ENCODE measurements around the gene TWIST2. TPM values are rescaled to one million over a fixed set of nuclear protein-coding genes. Genes with fewer than 3 reads are reported as not detected.

Gene TWIST2
- polyA plus RNA-seq, 3 donors from 2014 or later = 0.17 to 0.61 TPM; not detected in 1

- DNase-seq = no peak
- Mint-ChIP-seq H3K4me3 (no peak overlapping the region), H3K4me1 (no peaks in the 10 kb centered on the region), H3K9me3 (no peaks in the 10 kb centered on the region), H3K27me3 (ENCODE audit: low read depth in 3 of 3) (peaks cover 2 to 11% (median 2%) of the 10 kb centered on the region in 3 donors), H3K27ac (no peak overlapping the region), H3K36me3 (no peaks in the 10 kb centered on the region)
Measured at GRCh38 chr2:238927746-238928519, 80.0 kb downstream of the TWIST2 start.

- peaks cover 2 to 11% (median 2%) of the 10 kb centered on the region in 3 donors for H3K27me3 Mint-ChIP-seq (ENCODE audit: low read depth in 3 of 3)
- H3K36me3 Mint-ChIP-seq = no peaks in the 10 kb centered on the region
- no peaks in the 10 kb centered on the region for H3K9me3 Mint-ChIP-seq
- H3K4me3 Mint-ChIP-seq = no peak overlapping the region
- no peak overlapping the region for H3K27ac Mint-ChIP-seq
- no peak for DNase-seq
- no peaks in the 10 kb centered on the region for H3K4me1 Mint-ChIP-seq
Measured at GRCh38 chr2:238928520-238929241, 80.8 kb downstream of the TWIST2 start.

- H3K27me3 Mint-ChIP-seq (ENCODE audit: low read depth in 3 of 3) = peaks cover 2 to 11% (median 2%) of the 10 kb centered on the region in 3 donors
Measured at GRCh38 chr2:238929242-238930081, 81.6 kb downstream of the TWIST2 start.

GRCh38 chr2:238930216-238930615 lies 82.3 kb downstream of the TWIST2 start:
- no peaks in the 10 kb centered on the region for H3K4me1 Mint-ChIP-seq
- DNase-seq = no peak
- H3K9me3 Mint-ChIP-seq = no peaks in the 10 kb centered on the region
- H3K4me3 Mint-ChIP-seq = no peak overlapping the region
- H3K27ac Mint-ChIP-seq = no peak overlapping the region
- no peaks in the 10 kb centered on the region for H3K36me3 Mint-ChIP-seq
- peaks cover 2 to 11% (median 4%) of the 10 kb centered on the region in 3 donors for H3K27me3 Mint-ChIP-seq (ENCODE audit: low read depth in 3 of 3)

More at GRCh38 chr2:238929242-238930081, 81.6 kb downstream of the TWIST2 start:
- no peak for DNase-seq
- H3K4me3 Mint-ChIP-seq = no peak overlapping the region
- H3K9me3 Mint-ChIP-seq = no peaks in the 10 kb centered on the region
- H3K27ac Mint-ChIP-seq = no peak overlapping the region
- H3K36me3 Mint-ChIP-seq = no peaks in the 10 kb centered on the region
- H3K4me1 Mint-ChIP-seq = no peaks in the 10 kb centered on the region

GRCh38 chr2:238936162-238937052 lies 88.5 kb downstream of the TWIST2 start:
- H3K27ac Mint-ChIP-seq = no peak overlapping the region
- H3K4me3 Mint-ChIP-seq = no peak overlapping the region
- H3K4me1 Mint-ChIP-seq = no peaks in the 10 kb centered on the region
- H3K9me3 Mint-ChIP-seq = no peaks in the 10 kb centered on the region
- H3K27me3 Mint-ChIP-seq (ENCODE audit: low read depth in 3 of 3) = peaks cover 2 to 6% (median 4%) of the 10 kb centered on the region in 3 donors
- no peaks in the 10 kb centered on the region for H3K36me3 Mint-ChIP-seq
- no peak for DNase-seq

- Mint-ChIP-seq H3K36me3 (no peaks in the 10 kb centered on the region), H3K4me1 (no peaks in the 10 kb centered on the region), H3K27ac (no peak overlapping the region), H3K4me3 (no peak overlapping the region), H3K9me3 (no peaks in the 10 kb centered on the region), H3K27me3 (ENCODE audit: low read depth in 3 of 3) (peaks cover 2 to 3% (median 2%) of the 10 kb centered on the region in 3 donors)
- no peak for DNase-seq
Measured at GRCh38 chr2:238938003-238938400, 90.1 kb downstream of the TWIST2 start.

GRCh38 chr2:238938401-238939055 lies 90.6 kb downstream of the TWIST2 start:
- H3K27me3 Mint-ChIP-seq (ENCODE audit: low read depth in 3 of 3) = peaks cover 2 to 4% (median 3%) of the 10 kb centered on the region in 3 donors
- H3K36me3 Mint-ChIP-seq = no peaks in the 10 kb centered on the region
- H3K4me3 Mint-ChIP-seq = no peak overlapping the region
- H3K4me1 Mint-ChIP-seq = no peaks in the 10 kb centered on the region
- no peak overlapping the region for H3K27ac Mint-ChIP-seq
- DNase-seq = no peak
- no peaks in the 10 kb centered on the region for H3K9me3 Mint-ChIP-seq

- H3K27me3 Mint-ChIP-seq (ENCODE audit: low read depth in 3 of 3) = peaks cover 2 to 5% (median 4%) of the 10 kb centered on the region in 3 donors
- H3K9me3 Mint-ChIP-seq = no peaks in the 10 kb centered on the region
- H3K27ac Mint-ChIP-seq = no peak overlapping the region
- H3K4me1 Mint-ChIP-seq = no peaks in the 10 kb centered on the region
- no peak for DNase-seq
- no peaks in the 10 kb centered on the region for H3K36me3 Mint-ChIP-seq
- H3K4me3 Mint-ChIP-seq = no peak overlapping the region
Measured at GRCh38 chr2:238939074-238939473, 91.2 kb downstream of the TWIST2 start.

GRCh38 chr2:238939521-238940403 lies 91.9 kb downstream of the TWIST2 start:
- DNase-seq = no peak
- H3K4me1 Mint-ChIP-seq = no peaks in the 10 kb centered on the region

GRCh38 chr2:238940806-238941205 lies 92.9 kb downstream of the TWIST2 start:
- Mint-ChIP-seq H3K36me3 (no peaks in the 10 kb centered on the region), H3K4me1 (no peaks in the 10 kb centered on the region), H3K4me3 (no peak overlapping the region), H3K27me3 (ENCODE audit: low read depth in 3 of 3) (peaks cover 0 to 5% (median 4%) of the 10 kb centered on the region in 3 donors), H3K9me3 (no peaks in the 10 kb centered on the region), H3K27ac (no peak overlapping the region)
- no peak for DNase-seq

More at GRCh38 chr2:238939521-238940403, 91.9 kb downstream of the TWIST2 start:
- H3K4me3 Mint-ChIP-seq = no peak overlapping the region
- peaks cover 2 to 5% (median 4%) of the 10 kb centered on the region in 3 donors for H3K27me3 Mint-ChIP-seq (ENCODE audit: low read depth in 3 of 3)
- no peaks in the 10 kb centered on the region for H3K36me3 Mint-ChIP-seq
- no peaks in the 10 kb centered on the region for H3K9me3 Mint-ChIP-seq
- H3K27ac Mint-ChIP-seq = no peak overlapping the region

- H3K4me3 Mint-ChIP-seq = no peak overlapping the region
- H3K4me1 Mint-ChIP-seq = no peaks in the 10 kb centered on the region
- H3K27ac Mint-ChIP-seq = no peak overlapping the region
- no peaks in the 10 kb centered on the region for H3K9me3 Mint-ChIP-seq
- no peak for DNase-seq
- H3K27me3 Mint-ChIP-seq (ENCODE audit: low read depth in 3 of 3) = peaks cover 0 to 5% (median 2%) of the 10 kb centered on the region in 3 donors
- no peaks in the 10 kb centered on the region for H3K36me3 Mint-ChIP-seq
Measured at GRCh38 chr2:238941262-238941792, 93.4 kb downstream of the TWIST2 start.

Measured in immature natural killer cell (primary cell).